Erythroblast (primary cell): Measurements from ENCODE around the gene ARFGAP2.

Source experiments
- GATA1 ChIP-seq: IDR thresholded peaks from 2 replicates; pipeline ENCODE4 v1.6.1; 2011; ENCODE audit warnings: low read depth, mild to moderate bottlenecking, control low read depth, low read length, moderate library complexity
- POLR2A ChIP-seq: IDR thresholded peaks from 2 replicates; pipeline ENCODE4 v1.6.1; 2011; ENCODE audit warnings: mild to moderate bottlenecking, low read length

DNA sequence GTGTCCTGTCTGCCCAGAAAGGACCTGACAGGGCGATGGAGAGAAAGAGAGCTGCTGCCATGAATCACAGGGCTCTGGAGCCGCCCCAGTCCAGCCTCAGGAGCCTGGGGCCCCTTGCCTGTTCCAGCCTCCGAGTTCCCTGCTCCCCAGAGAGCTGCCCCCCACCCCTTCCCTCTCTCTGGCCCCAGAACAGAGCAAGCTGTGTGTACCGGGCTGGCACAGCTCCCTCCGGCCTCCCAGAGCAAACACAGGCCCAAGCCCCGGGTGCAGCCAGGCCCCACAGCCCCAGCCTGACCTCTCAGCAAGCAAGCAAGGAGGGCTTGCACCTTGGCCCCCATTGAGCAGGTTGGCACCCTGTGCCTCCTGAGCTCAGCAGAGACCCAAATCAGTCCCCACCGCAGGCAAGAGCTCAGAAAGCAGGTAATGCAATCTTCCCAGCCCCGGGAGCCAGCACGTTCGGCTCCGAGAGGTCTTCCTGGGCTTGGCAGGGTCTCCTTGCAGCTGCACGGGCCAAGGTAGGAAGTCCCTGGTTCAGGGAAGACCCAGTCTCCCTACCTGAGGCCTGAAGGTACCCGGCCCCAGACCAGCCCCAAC, 8.1 kb upstream of the ARFGAP2 start:
- TF ChIP-seq POLR2A (no peak), GATA1 (no peak)
